Peyer's patch (tissue), 4 donors: ENCODE data around the gene ABCD4.

ENCODE experiments used
- CTCF ChIP-seq, 6 experiments: fragments of 450-650 bp in 4 of 6; fragments of 200-600 bp in 2 of 6; sonication (generic) in 1 of 6; IDR thresholded peaks; one replicate each; pipeline ENCODE4 v1.5.1; 2017 to 2019; ENCODE audit warnings: antibody characterized with exemption in 6 of 6, mild to moderate bottlenecking in 3 of 6, moderate library complexity in 1 of 6
- POLR2A ChIP-seq, 2 donors: fragments of 450-650 bp; IDR thresholded peaks; one replicate each; pipeline ENCODE4 v1.5.1; 2017; ENCODE audit warnings: antibody characterized with exemption in 2 of 2, mild to moderate bottlenecking in 2 of 2, moderate library complexity in 2 of 2

- TF ChIP-seq CTCF (IDR thresholded peaks at IDR 0.05) (peak; percentile 28 to 43 (median 36)), POLR2A (IDR thresholded peaks at IDR 0.05) (no peak)
Observed at GRCh38 chr14:74324931-74325361, 22.2 kb upstream of the ABCD4 start.
